ENCODE results near the gene NBEAL2. TPM values are rescaled to one million over a fixed set of nuclear protein-coding genes. Genes with fewer than 3 reads are reported as not detected.

Gene NBEAL2
- polyA plus RNA-seq, 3 donors, result 10.4 to 622 (median 17.3) TPM

DNA sequence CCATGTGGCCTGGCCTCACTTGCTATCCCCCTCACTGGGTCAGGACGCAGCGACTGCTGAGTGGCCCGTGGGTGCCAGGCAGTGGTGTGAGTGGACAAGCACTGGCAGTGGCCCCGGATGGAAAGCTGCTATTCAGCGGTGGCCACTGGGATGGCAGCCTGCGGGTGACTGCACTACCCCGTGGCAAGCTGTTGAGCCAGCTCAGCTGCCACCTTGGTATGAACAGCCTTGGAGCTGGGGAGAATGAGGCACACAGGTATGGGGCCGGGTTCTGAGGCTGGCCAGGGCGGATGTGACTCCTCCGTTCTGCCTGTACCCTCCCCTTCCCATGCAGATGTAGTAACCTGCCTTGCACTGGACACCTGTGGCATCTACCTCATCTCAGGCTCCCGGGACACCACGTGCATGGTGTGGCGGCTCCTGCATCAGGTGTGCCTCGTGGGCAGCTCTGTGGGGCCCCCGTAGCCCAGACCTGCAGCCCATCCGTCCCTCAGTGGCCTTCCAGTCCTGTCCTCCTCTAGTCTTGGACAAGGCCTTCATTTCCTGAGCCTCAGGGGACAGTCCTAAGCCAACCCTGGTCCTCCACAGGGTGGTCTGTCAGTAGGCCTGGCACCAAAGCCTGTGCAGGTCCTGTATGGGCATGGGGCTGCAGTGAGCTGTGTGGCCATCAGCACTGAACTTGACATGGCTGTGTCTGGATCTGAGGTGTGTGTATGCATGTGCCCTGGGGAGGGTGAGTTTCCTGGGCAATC is 28.2 kb downstream of the NBEAL2 start:
- H3K4me2 ChIP-seq (replicated peaks; ENCODE audit: extremely low read depth, low read length, poor library complexity, severe bottlenecking), result no peak overlapping the region
- no peak overlapping the region for H3K4me3 Mint-ChIP-seq
- no peak overlapping the region for H3K27ac ChIP-seq (ENCODE audit: low read depth in 1 of 2, low read length in 2 of 2)
- peaks cover 90% of the 10 kb centered on the region for H4K20me1 ChIP-seq (ENCODE audit: insufficient read depth, low read length)
- DNase-seq, result no peak
- no peaks in the 10 kb centered on the region for H3K9me3 ChIP-seq (replicated peaks in 1 of 2; ENCODE audit: control insufficient read depth in 1 of 2, insufficient read depth in 1 of 2, low read length in 2 of 2)
- 92% methylated on average over 14 of the region's 16 CpGs for WGBS (ENCODE audit: insufficient coverage)
- H2AFZ ChIP-seq (ENCODE audit: insufficient read depth, low read depth, low read length, poor library complexity, severe bottlenecking), result no peak overlapping the region
- H3K4me1 Mint-ChIP-seq, result peaks cover 23% of the 10 kb centered on the region
- H3K27me3 ChIP-seq (ENCODE audit: control insufficient read depth in 2 of 2, insufficient read depth in 2 of 2, low read length in 2 of 2), result no peaks in the 10 kb centered on the region
- H3K79me2 ChIP-seq (ENCODE audit: insufficient read depth, low read length), result peaks cover 2% of the 10 kb centered on the region
- peaks cover 0 to 1% (median 0%) of the 10 kb centered on the region in 3 donors for H3K27me3 Mint-ChIP-seq (ENCODE audit: low read depth in 3 of 3)
- H3K4me1 ChIP-seq (ENCODE audit: control insufficient read depth in 1 of 2, insufficient read depth in 2 of 2, low read length in 2 of 2), result peaks cover 16 to 32% of the 10 kb centered on the region in 2 donors
- intact Hi-C loops (cut with micrococcal nuclease), result no loop called here
- peaks cover 73 to 87% of the 10 kb centered on the region in 2 donors for H3K36me3 ChIP-seq (replicated peaks in 1 of 2; ENCODE audit: control insufficient read depth in 1 of 2, insufficient read depth in 2 of 2, low read length in 2 of 2)
- peak overlapping the region in 2 of 7 donors; percentile 55 to 65 for H3K27ac Mint-ChIP-seq
- H3K4me3 ChIP-seq (replicated peaks in 1 of 3; ENCODE audit: low read depth in 2 of 3, low read length in 3 of 3), result no peak overlapping the region
- H3K9ac ChIP-seq (ENCODE audit: insufficient read depth, low read length, poor library complexity, severe bottlenecking), result no peak overlapping the region
- H3K36me3 Mint-ChIP-seq, result peaks cover 70 to 75% of the 10 kb centered on the region in 2 donors
- TF ChIP-seq CTCF (IDR thresholded peaks at IDR 0.05), result no peak
- no peaks in the 10 kb centered on the region for H3K9me3 Mint-ChIP-seq

DNA sequence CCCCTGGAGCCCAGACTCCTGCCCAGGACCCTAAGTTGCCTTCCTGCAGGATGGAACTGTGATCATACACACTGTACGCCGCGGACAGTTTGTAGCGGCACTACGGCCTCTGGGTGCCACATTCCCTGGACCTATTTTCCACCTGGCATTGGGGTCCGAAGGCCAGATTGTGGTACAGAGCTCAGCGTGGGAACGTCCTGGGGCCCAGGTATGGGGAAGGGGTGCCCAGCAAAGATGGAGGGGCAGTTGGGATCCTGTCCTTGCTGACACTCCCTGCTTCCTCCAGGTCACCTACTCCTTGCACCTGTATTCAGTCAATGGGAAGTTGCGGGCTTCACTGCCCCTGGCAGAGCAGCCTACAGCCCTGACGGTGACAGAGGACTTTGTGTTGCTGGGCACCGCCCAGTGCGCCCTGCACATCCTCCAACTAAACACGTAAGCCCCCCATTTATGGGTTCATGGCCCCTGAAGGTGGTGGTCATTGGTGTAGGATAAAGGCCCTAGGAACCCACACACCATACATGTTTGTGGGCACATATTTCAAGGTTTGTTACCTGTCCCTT is 28.8 kb downstream of the NBEAL2 start:
- Histone ChIP-seq H3K27me3 (ENCODE audit: control insufficient read depth in 2 of 2, insufficient read depth in 2 of 2, low read length in 2 of 2) (no peaks in the 10 kb centered on the region), H3K4me3 (replicated peaks in 1 of 3; ENCODE audit: low read depth in 2 of 3, low read length in 3 of 3) (peak overlapping the region in 1 of 3 experiments; percentile 57), H3K4me1 (ENCODE audit: control insufficient read depth in 1 of 2, insufficient read depth in 2 of 2, low read length in 2 of 2) (peaks cover 16 to 32% of the 10 kb centered on the region in 2 donors), H3K9ac (ENCODE audit: insufficient read depth, low read length, poor library complexity, severe bottlenecking) (no peak overlapping the region), H3K79me2 (ENCODE audit: insufficient read depth, low read length) (no peaks in the 10 kb centered on the region), H3K36me3 (replicated peaks in 1 of 2; ENCODE audit: control insufficient read depth in 1 of 2, insufficient read depth in 2 of 2, low read length in 2 of 2) (peaks cover 73 to 87% of the 10 kb centered on the region in 2 donors), H4K20me1 (ENCODE audit: insufficient read depth, low read length) (peaks cover 86% of the 10 kb centered on the region), H3K27ac (ENCODE audit: low read depth in 1 of 2, low read length in 2 of 2) (no peak overlapping the region), H3K9me3 (replicated peaks in 1 of 2; ENCODE audit: control insufficient read depth in 1 of 2, insufficient read depth in 1 of 2, low read length in 2 of 2) (no peaks in the 10 kb centered on the region), H2AFZ (ENCODE audit: insufficient read depth, low read depth, low read length, poor library complexity, severe bottlenecking) (no peak overlapping the region), H3K4me2 (replicated peaks; ENCODE audit: extremely low read depth, low read length, poor library complexity, severe bottlenecking) (peak overlapping the region; percentile 72)
- Mint-ChIP-seq H3K4me3 (no peak overlapping the region), H3K27ac (peak overlapping the region in 2 of 7 donors; percentile 16 to 53), H3K27me3 (ENCODE audit: low read depth in 3 of 3) (peaks cover 0 to 1% (median 0%) of the 10 kb centered on the region in 3 donors), H3K4me1 (peaks cover 23% of the 10 kb centered on the region), H3K9me3 (no peaks in the 10 kb centered on the region), H3K36me3 (peaks cover 64 to 75% of the 10 kb centered on the region in 2 donors)
- DNase-seq, result no peak
- intact Hi-C loops (cut with micrococcal nuclease), result no loop called here
- WGBS (ENCODE audit: insufficient coverage), result 100% methylated on average over 8 of the region's 13 CpGs
- TF ChIP-seq CTCF (IDR thresholded peaks at IDR 0.05), result no peak

All from CD14-positive monocyte (primary cell).